ENCODE results near the gene SEMA7A.

Gene SEMA7A

DNA sequence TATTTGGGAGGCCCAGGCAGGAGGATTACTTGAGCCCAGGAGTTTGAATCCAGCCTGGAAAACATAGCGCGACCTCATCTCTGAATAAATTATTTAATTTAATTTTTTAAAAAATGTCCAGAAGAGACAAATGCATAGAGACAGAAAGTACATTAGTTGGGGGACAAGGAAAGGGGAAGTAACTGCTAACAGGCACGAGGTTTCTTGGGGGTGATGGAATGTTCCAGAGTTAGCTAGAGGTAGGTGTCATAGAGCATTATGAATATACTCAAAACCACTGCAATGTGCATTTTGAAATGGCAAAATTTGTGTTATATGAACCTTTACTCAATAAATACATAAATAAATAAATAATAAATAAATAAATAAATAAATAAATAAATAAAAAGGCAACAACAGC, 34.7 kb downstream of the SEMA7A start:
- Histone ChIP-seq H2AFZ (ENCODE audit: low read depth, low read length, severe bottlenecking) (no peak overlapping the region), H3K4me3 (ENCODE audit: insufficient read depth, low read length, poor library complexity, severe bottlenecking) (no peak overlapping the region), H3K9me3 (ENCODE audit: insufficient read depth, low read length) (no peaks in the 10 kb centered on the region), H3K27me3 (ENCODE audit: low read length) (no peaks in the 10 kb centered on the region), H4K20me1 (ENCODE audit: low read depth, low read length) (no peaks in the 10 kb centered on the region), H3K9me2 (replicated peaks; ENCODE audit: insufficient read depth, low read length) (no peaks in the 10 kb centered on the region), H3F3A (ENCODE audit: insufficient read depth) (no peaks in the 10 kb centered on the region; the same call in 1 of the 2 replicates), H3K36me3 (ENCODE audit: low read length) (no peaks in the 10 kb centered on the region), H3K4me2 (ENCODE audit: low read depth, low read length, poor library complexity, severe bottlenecking) (no peak overlapping the region), H3K9ac (ENCODE audit: low read length) (no peak overlapping the region), H3K79me2 (ENCODE audit: insufficient read depth, low read length) (no peaks in the 10 kb centered on the region), H3K27ac (ENCODE audit: low read depth, low read length) (no peak overlapping the region)
- no peak for TF ChIP-seq EZH2phosphoT487 (conservative IDR thresholded peaks at IDR 0.05; ENCODE audit: low read length)
- TF ChIP-seq, protein P1, sequence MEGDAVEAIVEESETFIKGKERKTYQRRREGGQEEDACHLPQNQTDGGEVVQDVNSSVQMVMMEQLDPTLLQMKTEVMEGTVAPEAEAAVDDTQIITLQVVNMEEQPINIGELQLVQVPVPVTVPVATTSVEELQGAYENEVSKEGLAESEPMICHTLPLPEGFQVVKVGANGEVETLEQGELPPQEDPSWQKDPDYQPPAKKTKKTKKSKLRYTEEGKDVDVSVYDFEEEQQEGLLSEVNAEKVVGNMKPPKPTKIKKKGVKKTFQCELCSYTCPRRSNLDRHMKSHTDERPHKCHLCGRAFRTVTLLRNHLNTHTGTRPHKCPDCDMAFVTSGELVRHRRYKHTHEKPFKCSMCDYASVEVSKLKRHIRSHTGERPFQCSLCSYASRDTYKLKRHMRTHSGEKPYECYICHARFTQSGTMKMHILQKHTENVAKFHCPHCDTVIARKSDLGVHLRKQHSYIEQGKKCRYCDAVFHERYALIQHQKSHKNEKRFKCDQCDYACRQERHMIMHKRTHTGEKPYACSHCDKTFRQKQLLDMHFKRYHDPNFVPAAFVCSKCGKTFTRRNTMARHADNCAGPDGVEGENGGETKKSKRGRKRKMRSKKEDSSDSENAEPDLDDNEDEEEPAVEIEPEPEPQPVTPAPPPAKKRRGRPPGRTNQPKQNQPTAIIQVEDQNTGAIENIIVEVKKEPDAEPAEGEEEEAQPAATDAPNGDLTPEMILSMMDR (IDR thresholded peaks at IDR 0.05; ENCODE audit: insufficient read depth, low read length, poor library complexity, severe bottlenecking): no peak

DNA sequence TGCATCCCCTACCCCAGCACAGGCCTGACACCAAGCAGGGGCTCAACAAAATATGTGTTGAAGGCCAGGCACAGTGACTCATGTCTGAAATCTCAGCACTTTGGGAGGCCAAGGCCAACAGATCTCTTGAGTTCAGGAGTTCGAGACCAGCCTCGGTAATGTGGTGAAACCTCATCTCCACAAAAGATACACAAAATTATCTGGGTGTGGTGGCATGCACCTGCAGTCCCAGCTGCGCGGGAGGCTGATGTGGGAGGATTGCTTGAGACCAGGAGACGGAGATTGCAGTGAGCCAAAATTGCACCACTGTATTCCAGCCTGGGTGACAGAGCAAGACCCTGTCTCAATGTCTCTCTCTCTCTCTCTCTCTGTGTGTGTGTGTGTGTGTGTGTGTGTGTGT, 35.6 kb downstream of the SEMA7A start:
- H3K4me3 ChIP-seq (ENCODE audit: insufficient read depth, low read length, poor library complexity, severe bottlenecking): no peak overlapping the region
- H3K27me3 ChIP-seq (ENCODE audit: low read length): no peaks in the 10 kb centered on the region
- no peak overlapping the region for H3K27ac ChIP-seq (ENCODE audit: low read depth, low read length)

DNA sequence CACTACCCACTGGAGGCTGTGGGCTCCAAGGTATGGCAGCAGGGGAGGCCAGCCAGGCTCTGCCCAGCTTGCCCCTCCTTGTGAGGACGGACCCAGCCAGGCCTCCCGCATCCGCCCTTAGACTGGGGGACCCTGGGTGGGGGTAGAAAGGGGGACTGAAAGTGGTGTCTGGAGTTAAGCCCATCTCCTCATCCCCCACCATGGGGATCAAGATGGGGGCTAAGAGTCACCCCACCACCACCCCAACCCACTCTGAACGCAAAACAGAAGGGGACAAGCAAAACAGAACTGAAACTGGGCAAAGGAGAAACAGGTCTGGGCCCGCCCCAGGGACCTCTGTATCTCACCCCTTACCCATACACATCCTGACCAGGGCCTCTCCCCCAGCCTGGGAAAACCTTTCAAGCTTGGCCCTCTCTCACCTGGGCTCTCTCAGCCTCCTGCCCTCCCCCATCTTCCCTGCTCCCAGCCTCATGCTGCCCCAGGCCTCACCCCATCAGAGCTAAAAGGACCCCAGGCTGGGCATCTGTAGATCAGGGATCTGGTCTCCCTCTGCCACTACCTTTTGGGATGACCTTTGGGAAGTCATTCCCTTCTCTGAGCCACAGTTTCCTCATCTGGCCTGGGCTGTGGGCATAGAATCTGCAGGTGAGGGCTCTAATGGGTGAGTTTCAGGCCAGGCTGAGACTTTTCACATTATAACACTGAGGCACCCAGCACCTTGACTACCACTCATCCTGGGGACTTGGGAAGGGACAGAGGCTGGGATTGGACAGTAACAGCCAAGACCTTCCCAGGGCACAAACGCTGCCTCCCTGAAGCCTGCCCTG, 36.3 kb downstream of the SEMA7A start:
- Histone ChIP-seq H3K9ac (ENCODE audit: low read length) (no peak overlapping the region), H3K9me2 (replicated peaks; ENCODE audit: insufficient read depth, low read length) (no peaks in the 10 kb centered on the region), H2AFZ (ENCODE audit: low read depth, low read length, severe bottlenecking) (no peak overlapping the region), H3K27ac (ENCODE audit: low read depth, low read length) (no peak overlapping the region), H4K20me1 (ENCODE audit: low read depth, low read length) (no peaks in the 10 kb centered on the region), H3K9me3 (ENCODE audit: insufficient read depth, low read length) (no peaks in the 10 kb centered on the region), H3K4me3 (ENCODE audit: insufficient read depth, low read length, poor library complexity, severe bottlenecking) (no peak overlapping the region), H3F3A (ENCODE audit: insufficient read depth) (no peaks in the 10 kb centered on the region; the same call in 1 of the 2 replicates), H3K36me3 (ENCODE audit: low read length) (no peaks in the 10 kb centered on the region), H3K79me2 (ENCODE audit: insufficient read depth, low read length) (no peaks in the 10 kb centered on the region), H3K4me2 (ENCODE audit: low read depth, low read length, poor library complexity, severe bottlenecking) (no peak overlapping the region), H3K27me3 (ENCODE audit: low read length) (no peaks in the 10 kb centered on the region)
- TF ChIP-seq, protein P1 (IDR thresholded peaks at IDR 0.05; ENCODE audit: insufficient read depth, low read length, poor library complexity, severe bottlenecking): no peak
- no peak for TF ChIP-seq EZH2phosphoT487 (conservative IDR thresholded peaks at IDR 0.05; ENCODE audit: low read length)

More for the DNA sequence above, 35.6 kb downstream of the SEMA7A start:
- no peak for TF ChIP-seq EZH2phosphoT487 (conservative IDR thresholded peaks at IDR 0.05; ENCODE audit: low read length)
- TF ChIP-seq, protein P1 (IDR thresholded peaks at IDR 0.05; ENCODE audit: insufficient read depth, low read length, poor library complexity, severe bottlenecking): no peak
- Histone ChIP-seq H3K4me2 (ENCODE audit: low read depth, low read length, poor library complexity, severe bottlenecking) (no peak overlapping the region), H4K20me1 (ENCODE audit: low read depth, low read length) (no peaks in the 10 kb centered on the region), H2AFZ (ENCODE audit: low read depth, low read length, severe bottlenecking) (no peak overlapping the region), H3K9me3 (ENCODE audit: insufficient read depth, low read length) (no peaks in the 10 kb centered on the region), H3K79me2 (ENCODE audit: insufficient read depth, low read length) (no peaks in the 10 kb centered on the region), H3K9me2 (replicated peaks; ENCODE audit: insufficient read depth, low read length) (no peaks in the 10 kb centered on the region), H3K36me3 (ENCODE audit: low read length) (no peaks in the 10 kb centered on the region), H3F3A (ENCODE audit: insufficient read depth) (no peaks in the 10 kb centered on the region; the same call in 1 of the 2 replicates), H3K9ac (ENCODE audit: low read length) (no peak overlapping the region)
